ENCODE measurements around the gene RBM4B.
"Not testable (repeated sequence)": the region's sequence is repeated elsewhere in the genome, so short reads cannot be mapped to it uniquely, and the experiment has no call there.

RBM4B gene

GRCh38 chr11:66677599-66678375 lies at the start of gene RBM4B:
RBM4B (minus strand) TSS chr11:66677887; CDS start chr11:66677079, 808 bp downstream.
- H3K4me1 ChIP-seq (ENCODE audit: control insufficient read depth, insufficient read depth, low read length) = peaks cover 19% of the 10 kb centered on the region

GRCh38 chr11:66725647-66726046 lies 48.0 kb upstream of the RBM4B start:
- Histone ChIP-seq H3K27me3 (ENCODE audit: control insufficient read depth, insufficient read depth, low read length) (peaks cover 40% of the 10 kb centered on the region), H3K9ac (ENCODE audit: low read length) (no peak overlapping the region), H3K27ac (ENCODE audit: low read depth, low read length) (no peak overlapping the region), H3K4me3 (ENCODE audit: low read depth, low read length) (peak overlapping the region; percentile 13; the same call in 1 of the 2 replicates), H3K4me1 (ENCODE audit: control insufficient read depth, insufficient read depth, low read length) (peaks cover 36% of the 10 kb centered on the region), H3K36me3 (ENCODE audit: control insufficient read depth, insufficient read depth, low read length) (peaks cover 5% of the 10 kb centered on the region; the same call in 1 of the 2 replicates), H3K9me3 (ENCODE audit: control insufficient read depth, insufficient read depth, low read depth, low read length) (no peaks in the 10 kb centered on the region)

More at GRCh38 chr11:66677599-66678375, at the start of gene RBM4B:
- peak within 1 kb of the TSS; percentile 79 for H3K9ac ChIP-seq (ENCODE audit: low read length)
- H3K9me3 ChIP-seq (ENCODE audit: control insufficient read depth, insufficient read depth, low read depth, low read length) = no peaks in the 10 kb centered on the region
- peak within 1 kb of the TSS; percentile 75 for H3K4me3 ChIP-seq (ENCODE audit: low read depth, low read length)
- peaks cover 17% of the 10 kb centered on the region for H3K36me3 ChIP-seq (ENCODE audit: control insufficient read depth, insufficient read depth, low read length)
- H3K27ac ChIP-seq (ENCODE audit: low read depth, low read length) = peak within 1 kb of the TSS; percentile 69
- H3K27me3 ChIP-seq (ENCODE audit: control insufficient read depth, insufficient read depth, low read length) = no peaks in the 10 kb centered on the region

DNA sequence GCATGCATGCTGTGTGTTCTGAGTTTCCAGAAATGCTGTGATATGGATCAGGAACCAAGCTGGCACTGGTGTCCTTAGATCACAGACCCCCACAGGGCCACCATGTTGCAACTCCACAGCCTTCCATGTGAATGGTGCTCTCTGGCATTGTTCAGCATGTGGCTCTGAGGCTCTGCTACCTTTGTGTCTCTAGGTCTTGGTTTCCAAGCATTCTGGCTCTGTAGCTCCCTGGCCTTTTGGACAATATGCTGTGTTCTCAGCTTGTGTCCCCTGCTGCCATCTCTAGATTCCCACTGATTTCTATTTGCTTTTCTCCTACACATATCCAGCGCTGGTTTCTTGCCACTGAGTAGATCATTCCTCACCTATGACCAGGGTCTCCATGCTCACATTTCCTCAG lies 47.4 kb upstream of the RBM4B start:
- H3K27me3 ChIP-seq (ENCODE audit: control insufficient read depth, insufficient read depth, low read length) = peaks cover 36% of the 10 kb centered on the region
- H3K9me3 ChIP-seq (ENCODE audit: control insufficient read depth, insufficient read depth, low read depth, low read length) = no peaks in the 10 kb centered on the region
- H3K27ac ChIP-seq (ENCODE audit: low read depth, low read length) = no peak overlapping the region
- H3K36me3 ChIP-seq (ENCODE audit: control insufficient read depth, insufficient read depth, low read length) = peaks cover 5% of the 10 kb centered on the region; the same call in 1 of the 2 replicates
- H3K9ac ChIP-seq (ENCODE audit: low read length) = no peak overlapping the region
- no peak overlapping the region for H3K4me3 ChIP-seq (ENCODE audit: low read depth, low read length)
- H3K4me1 ChIP-seq (ENCODE audit: control insufficient read depth, insufficient read depth, low read length) = peaks cover 41% of the 10 kb centered on the region

- not testable (repeated sequence) for H3K9me3 ChIP-seq (ENCODE audit: control insufficient read depth, insufficient read depth, low read depth, low read length); H3K4me3 ChIP-seq (ENCODE audit: low read depth, low read length); H3K9ac ChIP-seq (ENCODE audit: low read length); H3K27ac ChIP-seq (ENCODE audit: low read depth, low read length)
- Histone ChIP-seq H3K36me3 (ENCODE audit: control insufficient read depth, insufficient read depth, low read length) (peaks cover 10% of the 10 kb centered on the region), H3K4me1 (ENCODE audit: control insufficient read depth, insufficient read depth, low read length) (peaks cover 49% of the 10 kb centered on the region), H3K27me3 (ENCODE audit: control insufficient read depth, insufficient read depth, low read length) (peaks cover 26% of the 10 kb centered on the region)
Measured at GRCh38 chr11:66724167-66724566, 46.5 kb upstream of the RBM4B start.

- H3K9me3 ChIP-seq (ENCODE audit: control insufficient read depth, insufficient read depth, low read depth, low read length) = no peaks in the 10 kb centered on the region
- no peak overlapping the region for H3K9ac ChIP-seq (ENCODE audit: low read length)
- peaks cover 50% of the 10 kb centered on the region for H3K4me1 ChIP-seq (ENCODE audit: control insufficient read depth, insufficient read depth, low read length)
- peaks cover 10% of the 10 kb centered on the region for H3K36me3 ChIP-seq (ENCODE audit: control insufficient read depth, insufficient read depth, low read length)
- no peak overlapping the region for H3K4me3 ChIP-seq (ENCODE audit: low read depth, low read length)
- no peak overlapping the region for H3K27ac ChIP-seq (ENCODE audit: low read depth, low read length)
- peaks cover 21% of the 10 kb centered on the region for H3K27me3 ChIP-seq (ENCODE audit: control insufficient read depth, insufficient read depth, low read length)
Measured at GRCh38 chr11:66723693-66724092, 46.0 kb upstream of the RBM4B start.

DNA sequence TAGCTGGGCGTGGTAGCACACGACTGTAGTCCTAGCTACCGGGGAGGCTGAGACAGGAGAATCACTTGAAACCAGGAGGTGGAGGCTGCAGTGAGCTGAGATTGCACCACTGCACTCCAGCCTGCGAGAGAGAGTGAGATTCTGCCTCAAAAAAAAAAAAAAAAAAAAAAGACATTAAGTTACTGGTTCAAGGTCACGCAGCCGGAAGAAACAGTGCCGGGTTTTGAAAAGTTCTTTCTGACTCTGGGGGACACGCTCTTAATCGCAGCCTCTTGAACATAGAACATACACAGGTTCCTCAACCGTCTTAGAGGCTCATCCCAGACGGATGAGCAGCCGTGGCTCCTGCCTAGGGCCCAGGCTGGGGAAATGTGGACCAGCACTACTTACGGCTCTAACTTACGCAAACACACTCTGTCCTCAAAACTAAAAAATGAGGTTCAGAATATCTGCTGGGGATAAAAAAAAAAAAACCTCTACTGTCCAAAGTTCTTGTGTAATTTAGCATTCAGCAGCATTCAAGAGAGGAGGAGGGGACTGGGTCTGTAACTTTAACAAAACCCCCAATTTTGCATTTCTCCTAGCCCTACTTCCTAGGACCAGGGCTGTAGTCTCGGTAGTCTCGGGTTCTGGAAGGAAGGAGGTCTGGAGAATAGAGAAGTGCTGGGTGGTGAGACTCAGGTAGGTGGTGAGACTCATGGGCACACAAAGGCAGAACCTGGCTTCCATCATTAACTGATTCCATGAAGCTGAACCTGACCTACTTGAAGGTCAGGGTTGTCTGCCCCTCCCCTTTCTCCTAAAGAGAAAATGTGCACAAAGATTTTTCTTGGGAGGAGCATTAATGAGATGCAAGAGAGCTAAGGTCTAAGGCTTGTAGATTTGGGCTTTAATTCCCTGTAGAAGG lies 45.3 kb upstream of the RBM4B start:
- Histone ChIP-seq H3K4me1 (ENCODE audit: control insufficient read depth, insufficient read depth, low read length) (peaks cover 57% of the 10 kb centered on the region), H3K27ac (ENCODE audit: low read depth, low read length) (no peak overlapping the region), H3K9ac (ENCODE audit: low read length) (no peak overlapping the region), H3K4me3 (ENCODE audit: low read depth, low read length) (no peak overlapping the region), H3K9me3 (ENCODE audit: control insufficient read depth, insufficient read depth, low read depth, low read length) (no peaks in the 10 kb centered on the region), H3K27me3 (ENCODE audit: control insufficient read depth, insufficient read depth, low read length) (peaks cover 18% of the 10 kb centered on the region), H3K36me3 (ENCODE audit: control insufficient read depth, insufficient read depth, low read length) (peaks cover 10% of the 10 kb centered on the region)

GRCh38 chr11:66721939-66722338 lies 44.3 kb upstream of the RBM4B start:
- Histone ChIP-seq H3K4me3 (ENCODE audit: low read depth, low read length) (no peak overlapping the region), H3K4me1 (ENCODE audit: control insufficient read depth, insufficient read depth, low read length) (peaks cover 54% of the 10 kb centered on the region), H3K27me3 (ENCODE audit: control insufficient read depth, insufficient read depth, low read length) (peaks cover 12% of the 10 kb centered on the region), H3K27ac (ENCODE audit: low read depth, low read length) (no peak overlapping the region), H3K36me3 (ENCODE audit: control insufficient read depth, insufficient read depth, low read length) (peaks cover 10% of the 10 kb centered on the region), H3K9me3 (ENCODE audit: control insufficient read depth, insufficient read depth, low read depth, low read length) (no peaks in the 10 kb centered on the region), H3K9ac (ENCODE audit: low read length) (no peak overlapping the region)

GRCh38 chr11:66720899-66721470 lies 43.3 kb upstream of the RBM4B start:
- peaks cover 10% of the 10 kb centered on the region for H3K36me3 ChIP-seq (ENCODE audit: control insufficient read depth, insufficient read depth, low read length)
- H3K9ac ChIP-seq (ENCODE audit: low read length) = no peak overlapping the region
- 0 out of 2 replicates have a peak, but pooled peaks cover 2% of the 10 kb centered on the region for H3K27me3 ChIP-seq (ENCODE audit: control insufficient read depth, insufficient read depth, low read length)
- H3K9me3 ChIP-seq (ENCODE audit: control insufficient read depth, insufficient read depth, low read depth, low read length) = no peaks in the 10 kb centered on the region
- no peak overlapping the region for H3K4me3 ChIP-seq (ENCODE audit: low read depth, low read length)
- H3K4me1 ChIP-seq (ENCODE audit: control insufficient read depth, insufficient read depth, low read length) = peaks cover 44% of the 10 kb centered on the region
- no peak overlapping the region for H3K27ac ChIP-seq (ENCODE audit: low read depth, low read length)

- Histone ChIP-seq H3K4me3 (ENCODE audit: low read depth, low read length) (no peak overlapping the region; the same call in 1 of the 2 replicates), H3K27me3 (ENCODE audit: control insufficient read depth, insufficient read depth, low read length) (no peaks in the 10 kb centered on the region), H3K36me3 (ENCODE audit: control insufficient read depth, insufficient read depth, low read length) (peaks cover 13% of the 10 kb centered on the region), H3K4me1 (ENCODE audit: control insufficient read depth, insufficient read depth, low read length) (peaks cover 38% of the 10 kb centered on the region), H3K9me3 (ENCODE audit: control insufficient read depth, insufficient read depth, low read depth, low read length) (no peaks in the 10 kb centered on the region), H3K9ac (ENCODE audit: low read length) (no peak overlapping the region), H3K27ac (ENCODE audit: low read depth, low read length) (no peak overlapping the region)
Measured at GRCh38 chr11:66720223-66720898, 42.7 kb upstream of the RBM4B start.

DNA sequence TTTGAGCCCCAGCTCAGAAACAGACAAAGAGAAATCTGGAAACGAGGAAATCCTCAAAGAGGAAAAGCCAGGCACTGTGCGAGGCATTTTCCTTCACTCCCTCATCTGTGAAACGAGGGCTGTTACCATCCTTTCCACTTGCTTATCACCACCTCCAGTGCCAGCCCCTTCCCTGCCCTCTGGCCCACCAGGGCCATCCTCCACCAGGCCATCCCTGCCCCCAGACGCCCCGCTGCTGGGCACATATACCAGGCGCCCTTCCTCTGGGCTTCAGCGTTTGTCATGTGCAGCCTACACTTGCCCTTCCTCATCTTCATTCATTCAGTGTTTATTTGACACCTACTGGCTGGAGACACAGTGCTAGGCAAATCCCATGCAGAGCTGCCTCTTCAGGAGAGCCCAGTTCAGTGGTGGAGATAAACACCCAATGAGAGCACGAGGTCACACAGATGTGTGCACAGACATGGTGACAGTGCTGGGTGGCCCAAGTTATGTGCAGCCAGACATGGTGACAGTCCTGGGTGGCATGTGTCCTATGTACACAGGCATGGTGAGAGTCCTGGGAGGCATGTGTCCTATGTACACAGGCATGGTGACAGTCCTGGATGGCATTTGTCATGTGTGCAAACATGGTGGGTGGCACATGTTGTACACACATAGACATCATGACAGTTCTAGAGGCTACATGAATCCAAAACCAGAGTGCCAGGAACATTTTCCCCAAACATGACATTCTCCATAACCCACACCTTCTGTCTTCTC lies 41.6 kb upstream of the RBM4B start:
- no peak overlapping the region for H3K4me3 ChIP-seq (ENCODE audit: low read depth, low read length)
- H3K4me1 ChIP-seq (ENCODE audit: control insufficient read depth, insufficient read depth, low read length) = peaks cover 35% of the 10 kb centered on the region
- no peaks in the 10 kb centered on the region for H3K27me3 ChIP-seq (ENCODE audit: control insufficient read depth, insufficient read depth, low read length)
- peaks cover 24% of the 10 kb centered on the region for H3K36me3 ChIP-seq (ENCODE audit: control insufficient read depth, insufficient read depth, low read length)
- no peak overlapping the region for H3K27ac ChIP-seq (ENCODE audit: low read depth, low read length)
- H3K9ac ChIP-seq (ENCODE audit: low read length) = no peak overlapping the region
- no peaks in the 10 kb centered on the region for H3K9me3 ChIP-seq (ENCODE audit: control insufficient read depth, insufficient read depth, low read depth, low read length)
